Osteocyte (in vitro differentiated cells): ENCODE results near the gene OMG. TPM values are rescaled to one million over a fixed set of nuclear protein-coding genes. Genes with fewer than 3 reads are reported as not detected.
"Not testable (repeated sequence)": the region's sequence is repeated elsewhere in the genome, so short reads cannot be mapped to it uniquely, and the experiment has no call there.

Source experiments
- DNase-seq: peaks from one replicate; pipeline ENCODE4 v3.0.0; 2021; ENCODE audit warnings: mixed read lengths; ENCODE audit not compliant: unreplicated experiment; ENCODE audit errors: extremely low spot score
- H3K27ac Mint-ChIP-seq: one replicate; pipeline ENCODE4 v1.8.0; 2021; ENCODE audit warnings: mild to moderate bottlenecking, mixed read lengths; ENCODE audit not compliant: unreplicated experiment
- H3K27me3 Mint-ChIP-seq: one replicate; pipeline ENCODE4 v1.8.0; 2021; ENCODE audit warnings: mixed read lengths; ENCODE audit not compliant: unreplicated experiment
- H3K36me3 Mint-ChIP-seq: one replicate; pipeline ENCODE4 v1.8.0; 2021; ENCODE audit warnings: mixed read lengths; ENCODE audit not compliant: unreplicated experiment
- H3K4me1 Mint-ChIP-seq: one replicate; pipeline ENCODE4 v1.8.0; 2021; ENCODE audit warnings: mixed read lengths; ENCODE audit not compliant: unreplicated experiment
- H3K4me3 Mint-ChIP-seq: one replicate; pipeline ENCODE4 v1.8.0; 2021; ENCODE audit warnings: mild to moderate bottlenecking, moderate library complexity, mixed read lengths; ENCODE audit not compliant: unreplicated experiment
- H3K9me3 Mint-ChIP-seq: one replicate; pipeline ENCODE4 v1.8.0; 2021; ENCODE audit warnings: mixed read lengths; ENCODE audit not compliant: unreplicated experiment
- CTCF ChIP-seq: fragments of 200-600 bp; sonication (generic); IDR thresholded peaks from 2 replicates; pipeline ENCODE4 v1.5.0; 2021; ENCODE audit warnings: antibody characterized with exemption, mild to moderate bottlenecking, moderate library complexity
- total RNA-seq: library from RNA; stranded (reverse); gene quantifications from 2 replicates; pipeline ENCODE4 v1.2.1, GENCODE V29; 2021

Gene OMG
- total RNA-seq, 1 donor from 2014 or later, result not detected

GRCh38 chr17:31294231-31294630 is 2.8 kb downstream of the OMG start:
- Mint-ChIP-seq H3K4me3 (no peak overlapping the region), H3K27me3 (no peaks in the 10 kb centered on the region), H3K36me3 (peaks cover 10% of the 10 kb centered on the region), H3K27ac (no peak overlapping the region), H3K9me3 (no peaks in the 10 kb centered on the region), H3K4me1 (peaks cover 3% of the 10 kb centered on the region)
- TF ChIP-seq CTCF, result no peak
- no peak for DNase-seq

GRCh38 chr17:31293581-31293980 is 3.5 kb downstream of the OMG start:
- Mint-ChIP-seq H3K4me3 (no peak overlapping the region), H3K36me3 (peaks cover 10% of the 10 kb centered on the region), H3K9me3 (no peaks in the 10 kb centered on the region), H3K27ac (no peak overlapping the region), H3K27me3 (no peaks in the 10 kb centered on the region), H3K4me1 (peaks cover 8% of the 10 kb centered on the region)
- TF ChIP-seq CTCF, result no peak
- DNase-seq, result no peak

- peaks cover 8% of the 10 kb centered on the region for H3K4me1 Mint-ChIP-seq
- peaks cover 18% of the 10 kb centered on the region for H3K36me3 Mint-ChIP-seq
- H3K27me3 Mint-ChIP-seq, result no peaks in the 10 kb centered on the region
- H3K27ac Mint-ChIP-seq, result no peak overlapping the region
- no peak for DNase-seq
- H3K9me3 Mint-ChIP-seq, result no peaks in the 10 kb centered on the region
- H3K4me3 Mint-ChIP-seq, result no peak overlapping the region
- no peak for TF ChIP-seq CTCF
Measured at GRCh38 chr17:31291820-31292219, 5.2 kb downstream of the OMG start.

- TF ChIP-seq CTCF, result no peak
- no peak overlapping the region for H3K27ac Mint-ChIP-seq
- no peaks in the 10 kb centered on the region for H3K9me3 Mint-ChIP-seq
- H3K36me3 Mint-ChIP-seq, result peaks cover 20% of the 10 kb centered on the region
- peaks cover 8% of the 10 kb centered on the region for H3K4me1 Mint-ChIP-seq
- no peak for DNase-seq
- H3K4me3 Mint-ChIP-seq, result no peak overlapping the region
- H3K27me3 Mint-ChIP-seq, result no peaks in the 10 kb centered on the region
Measured at GRCh38 chr17:31289790-31290189, 7.2 kb downstream of the OMG start.

- peaks cover 21% of the 10 kb centered on the region for H3K36me3 Mint-ChIP-seq
- not testable (repeated sequence) for DNase-seq, H3K9me3 Mint-ChIP-seq, H3K27ac Mint-ChIP-seq, H3K27me3 Mint-ChIP-seq, H3K4me1 Mint-ChIP-seq, H3K4me3 Mint-ChIP-seq
Measured at GRCh38 chr17:31287932-31288331, 9.1 kb downstream of the OMG start.

GRCh38 chr17:31286587-31286986 is 10.5 kb downstream of the OMG start:
- Mint-ChIP-seq H3K27me3 (no peaks in the 10 kb centered on the region), H3K9me3 (no peaks in the 10 kb centered on the region), H3K36me3 (peaks cover 23% of the 10 kb centered on the region), H3K27ac (no peak overlapping the region), H3K4me1 (peaks cover 8% of the 10 kb centered on the region), H3K4me3 (no peak overlapping the region)
- DNase-seq, result no peak
- TF ChIP-seq CTCF, result no peak
